ENCODE results near the gene YTHDF1. TPM values are rescaled to one million over a fixed set of nuclear protein-coding genes. Genes with fewer than 3 reads are reported as not detected.
"Not testable (repeated sequence)": the region's sequence is repeated elsewhere in the genome, so short reads cannot be mapped to it uniquely, and the experiment has no call there.

The YTHDF1 gene
- polyA plus RNA-seq, 3 donors: 40.1 to 46.1 (median 45.3) TPM

DNA sequence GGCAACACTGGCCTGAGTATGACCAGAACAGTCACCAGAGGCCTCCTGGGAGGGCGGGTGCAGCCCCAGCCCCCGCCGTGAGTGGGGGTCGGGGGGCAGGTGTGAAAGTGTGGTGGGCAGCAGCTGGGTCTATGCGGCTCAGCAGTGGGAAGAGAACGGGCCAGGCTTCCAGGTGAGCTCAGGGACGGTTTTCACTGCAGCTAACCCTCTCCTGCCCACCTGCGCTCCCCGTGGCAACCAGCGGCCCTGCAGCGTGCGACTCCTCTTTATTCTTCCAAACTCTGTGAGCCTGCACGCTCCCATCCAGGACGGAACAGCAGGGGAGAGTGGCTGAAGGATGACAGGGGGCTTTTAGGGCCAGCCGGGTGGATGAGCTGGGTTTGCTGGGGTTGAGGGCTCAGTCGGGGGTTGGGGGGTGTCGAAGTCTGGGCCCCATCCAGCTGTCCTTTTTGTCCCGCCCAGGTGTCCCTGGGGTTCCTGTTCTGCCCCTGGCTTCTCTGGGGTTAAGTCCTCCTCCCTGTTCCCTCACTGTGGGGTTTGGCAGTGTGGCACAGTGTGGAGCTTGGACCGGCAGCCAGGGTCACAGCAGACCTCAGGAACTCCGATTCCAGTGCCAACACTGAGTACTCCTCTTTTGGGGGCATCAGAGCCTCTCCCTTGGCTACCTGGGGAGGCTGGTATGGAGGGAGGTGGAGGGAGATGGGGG, 18.9 kb upstream of the YTHDF1 start:
- no peak for DNase-seq (ENCODE audit: extremely low read depth in 1 of 11, low read depth in 9 of 11, low spot score in 4 of 11)

DNA sequence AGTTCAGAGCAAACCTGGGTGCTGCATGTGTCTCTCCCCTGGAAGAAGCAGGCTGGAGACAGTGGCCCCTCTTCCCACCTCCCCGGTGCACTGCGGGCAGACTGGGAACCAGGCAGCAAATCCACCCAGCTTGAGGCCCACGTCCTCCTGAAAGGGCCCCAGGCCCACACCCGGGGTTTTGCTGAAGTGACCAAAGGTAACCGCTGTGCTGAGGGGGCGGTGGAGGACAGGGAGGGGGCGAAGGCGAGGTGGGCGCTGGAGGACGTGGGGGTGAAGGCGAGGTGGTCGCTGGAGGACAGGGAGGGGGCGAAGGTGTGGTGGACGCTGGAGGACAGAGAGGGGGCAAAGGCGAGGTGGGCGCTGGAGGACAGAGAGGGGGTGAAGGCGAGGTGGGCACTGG, 18.0 kb upstream of the YTHDF1 start:
- no peak for DNase-seq (ENCODE audit: extremely low read depth in 1 of 11, low read depth in 9 of 11, low spot score in 4 of 11)

DNA sequence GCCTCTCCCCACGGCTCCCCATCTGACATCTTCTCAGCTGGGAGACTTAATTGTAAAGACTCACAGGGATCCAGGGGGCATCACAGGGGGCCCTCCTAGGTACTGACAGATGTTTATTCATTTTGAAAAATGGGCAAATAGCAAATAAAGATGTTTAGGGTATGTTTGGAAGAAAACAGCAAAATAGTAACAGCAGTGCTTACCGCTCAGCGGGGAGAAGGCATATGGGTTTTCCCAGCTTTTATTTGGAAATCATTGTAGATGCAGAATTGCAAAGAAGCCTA, 17.1 kb upstream of the YTHDF1 start:
- DNase-seq (ENCODE audit: extremely low read depth in 1 of 11, low read depth in 9 of 11, low spot score in 4 of 11): no peak

DNA sequence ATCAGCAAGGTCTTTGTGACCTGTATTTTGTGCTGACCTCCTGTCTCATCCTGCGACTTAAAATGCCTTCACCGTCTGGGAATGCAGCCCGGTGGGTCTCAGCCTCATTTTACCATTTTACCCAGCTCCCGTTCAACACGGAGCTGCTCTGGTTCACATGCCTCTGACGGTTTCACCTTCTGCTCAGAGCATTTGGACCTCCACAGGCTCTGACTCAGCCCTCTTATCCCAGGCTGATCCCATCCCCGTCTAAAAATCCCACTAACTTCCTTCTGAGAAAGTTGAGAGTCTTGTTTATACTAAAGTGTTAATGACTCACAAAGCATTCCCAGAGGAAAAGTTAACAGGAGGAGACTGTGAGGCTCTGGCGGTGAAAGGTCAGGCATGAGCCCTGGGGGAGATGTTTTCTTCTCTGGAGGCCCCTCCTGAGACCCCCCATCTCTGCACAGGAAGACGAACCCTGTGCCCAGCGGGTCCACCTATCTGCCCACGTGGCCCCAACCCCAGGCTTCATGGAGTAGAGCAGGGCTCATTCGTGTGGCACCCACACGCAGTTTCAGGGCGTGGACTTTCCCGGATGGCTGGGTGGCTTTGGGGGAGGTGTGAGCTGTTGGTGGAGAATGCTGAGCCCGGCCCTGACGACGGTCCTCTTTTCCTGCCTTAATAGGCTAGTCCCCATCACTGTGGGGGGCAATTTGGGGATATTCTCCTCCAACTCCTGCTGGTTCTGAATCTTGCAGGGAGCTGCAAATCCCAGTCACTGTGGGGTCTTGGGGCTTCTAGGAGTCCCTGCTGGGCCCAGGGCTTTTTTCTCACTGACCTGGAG, 16.5 kb upstream of the YTHDF1 start:
- DNase-seq (ENCODE audit: extremely low read depth in 1 of 11, low read depth in 9 of 11, low spot score in 4 of 11): no peak

DNA sequence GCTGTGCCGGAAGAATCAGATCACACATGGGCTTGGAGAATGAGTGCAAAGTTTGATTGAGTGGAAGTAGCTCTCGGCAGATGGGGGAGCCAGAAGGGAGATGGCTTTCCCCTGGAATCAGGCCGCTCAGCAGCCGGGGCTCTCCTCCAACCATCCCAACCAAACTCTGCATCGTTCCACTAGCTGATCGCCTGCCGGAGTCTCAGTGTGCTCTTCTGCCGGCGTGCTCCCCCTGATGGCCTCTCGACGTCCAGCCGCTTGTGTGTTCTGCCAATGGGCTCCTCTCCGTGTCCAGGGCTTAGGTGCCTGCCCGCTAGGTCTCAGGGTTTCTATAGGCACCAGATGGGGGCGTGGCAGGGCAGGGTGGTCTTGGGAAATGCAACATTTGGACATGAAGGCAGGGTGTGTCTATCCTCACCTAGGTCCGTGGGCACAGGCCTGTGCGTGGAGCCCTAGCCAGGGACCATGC, 14.9 kb upstream of the YTHDF1 start:
- no peak for DNase-seq (ENCODE audit: extremely low read depth in 1 of 11, low read depth in 9 of 11, low spot score in 4 of 11)

DNA sequence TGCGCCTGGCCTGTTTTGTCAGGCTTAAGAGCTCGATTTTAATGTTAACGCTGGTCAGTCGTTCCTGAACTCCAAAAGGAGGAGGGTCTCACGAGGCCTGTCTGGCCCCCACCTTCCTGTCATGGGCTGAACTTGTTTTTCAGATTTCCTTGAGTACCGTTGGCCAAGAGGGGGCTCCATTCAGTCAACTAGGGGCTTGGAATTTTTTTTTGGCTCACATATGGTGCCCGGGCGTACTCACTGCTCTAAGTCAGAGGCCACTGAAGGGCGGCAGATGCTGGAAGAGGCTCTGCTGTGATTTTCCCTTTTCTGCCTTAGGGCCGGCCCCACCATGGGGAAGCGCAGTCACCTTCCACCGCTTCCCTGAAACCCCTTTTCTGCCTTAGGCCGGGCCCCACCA, 12.9 kb upstream of the YTHDF1 start:
- no peak for DNase-seq (ENCODE audit: extremely low read depth in 1 of 11, low read depth in 9 of 11, low spot score in 4 of 11)

DNA sequence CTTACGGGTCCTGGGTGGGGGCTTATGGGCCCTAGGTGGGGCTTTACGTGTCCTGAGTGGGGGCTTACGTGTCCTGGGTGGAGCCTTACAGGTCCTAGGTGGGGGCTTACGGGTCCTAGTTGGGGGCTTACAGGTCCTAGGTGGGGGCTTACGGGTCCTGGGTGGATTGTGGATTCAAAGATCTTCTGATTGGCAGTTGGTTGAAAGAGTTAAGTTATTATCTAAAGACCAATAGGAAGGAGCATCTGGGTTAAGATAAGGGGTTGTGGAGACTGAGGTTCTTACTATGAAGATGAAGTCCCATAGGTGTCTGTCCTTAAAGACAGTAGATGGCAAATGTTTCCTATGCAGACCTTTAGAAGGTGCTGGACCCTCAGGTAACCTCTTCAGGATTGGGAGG, 11.3 kb upstream of the YTHDF1 start:
- no peak for DNase-seq (ENCODE audit: extremely low read depth in 1 of 11, low read depth in 9 of 11, low spot score in 4 of 11)

DNA sequence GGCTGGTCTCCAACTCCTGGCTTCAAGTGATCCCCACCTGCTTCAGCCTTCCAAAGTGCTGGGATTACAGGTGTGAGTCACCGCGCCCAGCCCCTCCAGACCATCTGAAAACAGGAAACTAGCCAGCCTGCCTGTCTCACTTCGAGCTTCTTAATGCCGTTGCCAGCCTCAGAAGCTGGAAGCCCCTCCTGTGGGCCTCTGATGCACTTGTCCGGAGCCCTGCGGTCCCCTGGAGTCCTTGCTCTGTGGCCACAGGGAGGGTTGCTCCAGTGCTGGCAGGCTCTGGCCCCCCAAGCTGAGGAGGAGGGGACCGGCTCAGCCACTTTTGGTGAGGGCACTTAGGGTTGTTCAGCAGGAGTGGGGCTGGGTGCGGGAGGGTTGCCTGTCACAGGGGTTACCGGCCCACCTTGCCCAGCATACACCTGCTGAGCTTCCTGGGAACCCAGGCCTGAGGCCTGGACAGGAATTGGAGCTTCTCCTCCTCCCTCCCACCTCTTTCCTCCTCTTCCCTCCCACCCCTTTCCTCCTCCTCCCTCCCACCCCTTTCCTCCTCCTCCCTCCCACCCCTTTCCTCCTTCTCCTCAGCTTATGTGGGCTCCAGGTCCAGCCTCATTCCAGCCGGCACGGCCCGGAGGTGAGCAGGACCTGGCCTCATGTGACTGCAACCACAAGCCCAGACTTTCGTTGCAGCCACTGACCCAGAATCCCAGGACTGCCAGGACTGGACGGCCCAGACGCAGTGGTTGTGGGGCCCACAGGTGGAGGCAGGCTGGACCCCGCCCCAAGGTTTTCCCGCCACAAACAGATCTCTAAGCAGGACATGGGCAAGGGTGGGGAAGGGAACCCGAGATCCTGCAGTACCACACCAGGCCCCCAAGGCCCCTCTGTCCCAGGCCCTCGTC, 10.4 kb upstream of the YTHDF1 start:
- DNase-seq (ENCODE audit: extremely low read depth in 1 of 11, low read depth in 9 of 11, low spot score in 4 of 11): no peak

DNA sequence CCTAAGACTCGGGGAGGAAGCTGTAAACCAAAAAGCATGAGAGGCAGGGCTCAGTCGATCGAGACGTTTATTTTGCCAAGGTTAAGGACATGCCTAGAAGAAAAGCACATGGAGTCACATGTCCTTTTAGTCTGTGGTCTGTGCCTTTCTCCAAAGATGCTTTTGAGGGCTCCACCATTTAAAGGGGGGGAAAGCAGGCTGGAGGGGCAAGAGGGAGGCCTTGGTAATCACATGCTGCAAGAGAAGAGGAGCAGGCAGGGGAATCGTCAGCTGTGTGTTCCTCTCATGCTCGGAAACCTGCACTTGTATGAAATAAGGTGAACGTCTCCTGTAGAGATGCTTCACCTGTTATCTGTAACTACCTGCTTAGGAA, 9.1 kb upstream of the YTHDF1 start:
- no peak for DNase-seq (ENCODE audit: extremely low read depth in 1 of 11, low read depth in 9 of 11, low spot score in 4 of 11)

DNA sequence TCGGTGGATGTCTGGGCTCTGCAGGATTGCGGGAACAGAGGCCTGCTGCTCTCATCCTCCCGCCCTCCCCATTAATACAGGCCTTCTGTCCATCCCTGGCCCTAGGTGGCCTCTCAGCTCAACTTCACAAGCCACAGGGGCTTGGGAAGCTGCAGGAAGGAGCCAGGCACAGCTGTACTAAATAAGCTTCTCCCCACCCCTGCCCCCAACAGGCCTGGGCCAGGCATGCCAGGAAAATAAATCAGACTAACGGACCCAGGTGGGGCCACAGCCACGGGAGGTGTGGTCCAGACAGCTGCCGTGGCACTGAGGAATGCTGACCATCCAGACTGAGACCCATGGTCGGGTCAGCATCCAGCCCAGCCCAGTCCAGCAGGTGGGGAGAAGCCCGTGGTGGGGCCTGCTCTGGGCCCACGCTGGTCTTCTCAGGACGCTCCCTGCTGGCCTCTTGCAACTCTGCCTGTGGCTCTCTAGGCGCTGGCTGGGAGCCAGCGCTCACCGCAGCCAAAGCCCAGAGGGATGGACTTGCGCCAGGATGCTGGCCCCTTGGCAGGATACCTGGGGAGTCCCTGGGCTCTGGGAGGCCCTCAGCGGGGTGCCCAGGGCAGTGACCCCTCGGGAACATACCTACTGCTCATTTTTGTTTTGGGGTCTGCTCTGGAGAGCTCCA, 8.6 kb upstream of the YTHDF1 start:
- no peak for DNase-seq (ENCODE audit: extremely low read depth in 1 of 11, low read depth in 9 of 11, low spot score in 4 of 11)

DNA sequence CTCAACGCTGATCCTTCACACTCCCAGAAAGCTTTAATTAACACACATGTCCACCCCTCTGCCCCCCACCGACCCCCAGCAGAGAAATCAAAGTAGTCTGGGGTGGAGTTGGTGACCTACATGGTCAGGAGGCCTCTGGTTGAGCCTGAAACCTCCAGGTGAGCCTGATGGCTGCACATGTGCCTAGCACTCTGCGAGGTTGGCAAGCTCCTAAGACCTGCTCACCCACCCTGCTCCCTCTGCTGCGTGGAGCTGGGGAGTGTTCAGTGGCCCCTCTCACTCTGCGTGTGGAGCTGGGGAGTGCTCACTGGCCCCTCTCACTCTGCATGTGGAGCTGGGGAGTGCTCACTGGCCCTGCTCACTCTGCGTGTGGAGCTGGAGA, 7.9 kb upstream of the YTHDF1 start:
- no peak for DNase-seq (ENCODE audit: extremely low read depth in 1 of 11, low read depth in 9 of 11, low spot score in 4 of 11)

DNA sequence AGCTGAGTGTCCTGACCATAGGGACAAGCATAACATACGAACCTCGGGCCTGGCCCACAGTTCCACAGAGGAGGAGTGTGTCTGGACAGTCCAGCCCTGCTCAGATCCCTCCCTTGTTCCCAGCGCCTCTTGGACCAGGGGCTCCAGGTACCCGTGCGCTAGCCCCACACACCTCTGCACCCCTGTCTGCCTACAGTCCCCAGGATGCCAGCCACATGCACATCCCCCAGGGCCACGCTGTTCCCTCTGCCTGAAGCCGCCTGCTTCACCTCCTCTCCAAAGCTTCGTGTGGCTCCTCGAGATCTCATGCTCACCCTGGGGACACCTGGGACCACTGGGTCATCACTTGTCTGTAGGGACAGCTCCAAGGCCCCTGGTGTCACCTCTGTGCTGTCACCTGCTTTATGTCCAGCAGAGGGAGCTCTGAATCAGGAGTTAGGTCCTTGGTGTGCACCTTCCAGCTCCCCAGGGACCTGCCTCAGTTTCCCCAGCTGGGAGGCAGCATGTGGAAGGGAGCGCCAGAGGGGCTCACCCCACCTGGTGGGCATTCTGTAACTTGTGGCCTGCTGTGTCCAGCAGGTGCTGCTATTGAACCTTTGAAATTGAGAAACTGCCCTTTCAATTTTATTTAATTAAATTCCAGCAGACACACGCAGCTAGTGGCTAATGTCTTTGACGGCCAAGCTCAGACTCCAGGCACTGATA, 7.3 kb upstream of the YTHDF1 start:
- no peak for DNase-seq (ENCODE audit: extremely low read depth in 1 of 11, low read depth in 9 of 11, low spot score in 4 of 11)

DNA sequence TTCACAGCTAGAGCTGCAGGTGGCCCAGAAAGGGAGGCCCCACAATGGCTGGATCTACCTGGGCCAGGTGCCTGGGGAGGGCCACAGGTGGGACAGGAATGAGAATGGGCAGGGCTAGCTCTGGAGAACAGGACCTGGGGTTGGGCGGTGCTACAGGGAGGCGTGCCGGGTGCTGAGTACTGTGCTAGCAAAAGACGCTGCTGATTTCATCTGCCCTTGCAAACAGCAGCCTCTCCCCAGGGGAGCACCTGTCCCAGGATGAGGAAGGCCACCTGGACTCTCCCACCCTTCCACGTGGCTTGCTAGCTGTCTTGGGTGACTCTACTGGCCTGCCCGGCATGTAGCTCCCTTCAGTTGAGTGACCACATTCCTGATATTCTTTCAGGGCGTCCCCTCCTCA, 6.6 kb upstream of the YTHDF1 start:
- no peak for DNase-seq (ENCODE audit: extremely low read depth in 1 of 11, low read depth in 9 of 11, low spot score in 4 of 11)

DNA sequence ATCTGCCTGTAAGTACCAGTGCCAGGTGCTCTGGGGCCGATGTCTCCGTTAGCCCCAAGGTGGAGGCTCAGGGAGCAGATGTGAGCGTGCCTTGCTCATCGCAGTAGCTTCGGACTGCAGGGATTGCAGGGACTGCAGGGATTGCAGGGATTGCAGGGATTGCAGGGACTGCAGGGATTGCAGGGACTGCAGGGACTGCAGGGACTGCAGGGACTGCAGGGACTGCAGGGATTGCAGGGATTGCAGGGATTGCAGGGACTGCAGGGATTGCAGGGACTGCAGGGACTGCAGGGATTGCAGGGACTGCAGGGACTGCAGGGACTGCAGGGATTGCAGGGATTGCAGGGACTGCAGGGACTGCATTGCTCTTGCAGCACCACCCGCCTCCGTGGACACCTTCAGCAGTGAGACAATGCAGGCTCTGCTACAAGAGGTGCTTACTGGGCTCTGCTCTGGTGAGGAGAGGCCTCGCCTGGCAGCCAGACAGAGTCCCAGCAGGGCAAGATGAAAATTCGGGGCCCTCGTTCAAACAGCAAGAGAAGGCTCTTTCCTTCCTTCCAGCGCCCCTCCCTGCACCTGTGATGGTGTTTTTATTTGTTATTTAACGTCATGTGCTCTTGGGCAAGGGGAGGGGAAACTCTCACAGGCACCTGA, 5.6 kb upstream of the YTHDF1 start:
- not testable (repeated sequence) for DNase-seq (ENCODE audit: extremely low read depth in 1 of 11, low read depth in 9 of 11, low spot score in 4 of 11)

DNA sequence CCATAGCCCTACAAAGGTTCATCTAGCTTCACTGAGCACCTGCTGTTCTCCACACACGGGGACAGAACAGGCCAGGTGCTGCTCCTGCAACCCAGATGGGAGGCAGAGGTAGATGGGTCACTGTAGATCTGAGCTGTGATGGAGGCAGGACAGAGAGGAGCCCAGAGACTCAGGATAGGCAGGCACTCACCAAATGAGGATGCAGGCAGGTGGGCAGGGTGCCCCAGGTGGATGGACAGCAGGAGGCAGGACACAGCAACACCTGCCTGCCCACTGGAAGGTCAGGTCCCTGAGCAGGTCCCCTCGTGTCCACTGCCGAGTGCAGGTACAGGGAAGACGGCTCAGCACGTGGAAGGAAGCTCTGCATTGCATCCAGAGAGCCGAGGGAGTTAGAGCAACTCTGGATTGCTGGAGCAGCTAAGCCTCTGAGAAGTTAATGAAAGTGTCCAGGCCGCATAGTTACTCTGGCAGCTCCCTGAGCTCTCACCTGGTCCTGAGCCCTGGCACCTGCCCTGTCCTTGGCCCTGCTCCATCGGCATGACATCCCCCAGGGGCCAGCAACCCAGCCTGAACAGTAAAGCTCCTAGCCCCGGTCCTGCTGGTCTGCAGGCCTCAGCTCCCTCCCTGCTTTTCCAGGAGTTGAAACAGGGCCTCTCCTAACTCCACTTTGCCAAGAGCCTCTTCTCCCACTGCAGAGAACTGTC, 4.9 kb upstream of the YTHDF1 start:
- DNase-seq (ENCODE audit: extremely low read depth in 1 of 11, low read depth in 9 of 11, low spot score in 4 of 11): no peak

DNA sequence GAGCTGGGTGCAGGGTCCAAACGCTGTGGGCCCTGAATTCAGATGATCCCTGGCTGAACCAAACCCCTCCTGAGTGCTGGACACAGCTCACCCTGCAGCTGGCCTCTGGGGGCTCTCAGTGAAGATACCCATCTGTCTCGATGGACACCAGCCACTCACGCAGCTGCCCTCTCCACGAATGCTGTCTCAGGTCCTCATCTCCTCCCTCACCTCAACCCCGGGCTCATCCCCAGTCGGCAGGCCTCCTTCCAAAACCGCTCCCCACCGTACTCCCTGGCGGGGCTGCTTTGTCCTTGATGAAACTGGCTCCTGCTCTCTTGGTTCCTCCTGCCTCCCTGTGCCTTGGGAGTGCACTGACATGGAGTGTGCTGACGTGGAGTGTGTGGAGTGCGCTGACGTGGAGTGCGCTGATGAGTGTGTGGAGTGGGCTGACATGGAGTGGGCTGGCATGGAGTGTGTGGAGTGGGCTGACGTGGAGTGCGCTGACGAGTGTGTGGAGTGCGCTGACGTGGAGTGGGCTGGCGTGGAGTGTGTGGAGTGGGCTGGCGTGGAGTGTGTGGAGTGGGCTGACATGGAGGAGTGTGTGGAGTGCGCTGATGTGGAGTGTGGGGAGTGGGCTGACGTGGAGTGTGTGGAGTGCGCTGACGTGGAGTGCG, 4.1 kb upstream of the YTHDF1 start:
- DNase-seq (ENCODE audit: extremely low read depth in 1 of 11, low read depth in 9 of 11, low spot score in 4 of 11): no peak

DNA sequence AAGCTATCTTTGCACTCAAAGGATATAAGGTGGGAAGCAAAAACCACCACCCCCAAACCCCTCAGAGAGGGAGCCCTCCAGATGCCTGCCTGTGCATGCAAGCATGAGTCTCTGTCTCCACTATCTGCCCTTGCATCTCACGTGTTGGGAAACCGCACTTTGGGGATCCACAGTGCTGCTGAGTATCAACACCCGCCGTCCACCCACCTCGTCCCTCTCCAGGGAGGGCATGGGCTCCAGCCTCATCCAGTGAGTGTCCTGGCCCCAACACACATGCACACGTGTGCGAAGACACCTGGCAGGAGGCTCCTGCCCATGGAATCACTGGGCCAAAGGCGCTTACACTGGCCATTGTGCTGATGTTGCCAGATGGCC, 3.5 kb upstream of the YTHDF1 start:
- no peak for DNase-seq (ENCODE audit: extremely low read depth in 1 of 11, low read depth in 9 of 11, low spot score in 4 of 11)

All from renal cortex interstitium (tissue), 11 donors.